Heart right ventricle (tissue), 16 donors: ENCODE measurements around the gene FREY1. TPM values are rescaled to one million over a fixed set of nuclear protein-coding genes. Genes with fewer than 3 reads are reported as not detected.

Experiments
- ATAC-seq, 8 donors: fragments of 200-7000 bp; cut with Tn5 transposase; one replicate each; pipeline ENCODE4 v1.9.1; 2020; ENCODE audit warnings: mild to moderate bottlenecking in 8 of 8, moderate library complexity in 8 of 8, moderate number of reproducible peaks in 1 of 8
- DNase-seq, 2 donors: peaks; one replicate each; pipeline ENCODE4 v3.0.0-alpha.2; 2020
- H3K27ac ChIP-seq, 10 donors: fragments of 200-600 bp; sonication (generic) in 2 of 10; one replicate each; pipeline versions ENCODE4 v1.5.0 to v1.8.0; 2020 to 2022; ENCODE audit warnings: mild to moderate bottlenecking in 3 of 10
- H3K27me3 ChIP-seq, 7 donors: fragments of 200-600 bp; one replicate each; pipeline ENCODE4 v1.8.0; 2021 to 2022; ENCODE audit warnings: mild to moderate bottlenecking in 2 of 7
- H3K36me3 ChIP-seq, 9 donors: fragments of 200-600 bp; sonication (generic) in 1 of 9; one replicate each; pipeline versions ENCODE4 v1.5.0 to v1.8.0; 2020 to 2022; ENCODE audit warnings: mild to moderate bottlenecking in 2 of 9
- H3K4me1 ChIP-seq, 9 donors: fragments of 200-600 bp; sonication (generic) in 1 of 9; one replicate each; pipeline versions ENCODE4 v1.5.0 to v1.8.0; 2020 to 2022; ENCODE audit warnings: mild to moderate bottlenecking in 4 of 9
- H3K4me3 ChIP-seq, 10 donors: fragments of 200-600 bp; sonication (generic) in 2 of 10; one replicate each; pipeline versions ENCODE4 v1.5.0 to v1.8.0; 2020 to 2022; ENCODE audit warnings: mild to moderate bottlenecking in 7 of 10, moderate library complexity in 2 of 10
- H3K9me3 ChIP-seq, 11 donors: fragments of 200-600 bp in 10 of 11; sonication (generic) in 2 of 11; one replicate each; pipeline versions ENCODE4 v1.5.0 to v1.8.0; 2013 to 2022; ENCODE audit warnings: mild to moderate bottlenecking in 2 of 11, control low read depth in 1 of 11, moderate library complexity in 1 of 11
- CTCF ChIP-seq, 9 donors: fragments of 200-600 bp; sonication (generic) in 2 of 9; IDR thresholded peaks; one replicate each; pipeline versions ENCODE4 v1.5.0 to v1.8.0; 2021 to 2022; ENCODE audit warnings: antibody characterized with exemption in 9 of 9, mild to moderate bottlenecking in 5 of 9, moderate library complexity in 1 of 9
- WGBS, 2 donors: extraction: QIAGEN DNeasy Blood & Tissue Kit; methylation state at CpG; one replicate each; pipeline ENCODE4 v1.1.7; 2013; ENCODE audit warnings: inconsistent platforms in 1 of 2; 5-methylcytosine and 5-hydroxymethylcytosine counted together
- intact Hi-C, 10 donors: fragments of 100-400 bp; cut with DNase I; formaldehyde crosslinking; loops; one replicate each; pipeline versions ENCODE4 v1.11.1 to v1.14.2; 2022
- polyA plus RNA-seq, 2 donors: library from polyadenylated mRNA; stranded (reverse); fragments of 200-250 nt; gene quantifications; one replicate each; pipeline ENCODE4 v1.2.3, GENCODE V29; 2013
- total RNA-seq, 10 donors: library from RNA; stranded (reverse); fragmentation: NEBNext Ultra II Directional in 3 of 10; extraction: Animal tissue kit (Norgen Biotek cat#: 25700) in 3 of 10; gene quantifications; one replicate each; pipeline versions ENCODE4 v1.2.1 to v1.2.4, GENCODE V29; 2021 to 2023
- donor health status: Arrhythmogenic right ventricular cardiomyopathy.
- donor health status: ischemic (EF 13 %, LVEDD 7.1; RV severe dilation, severe dysfunction).
- donor health status: healthy with polysubstance abuse.
- donor health status: DM: no; HTN: yes; CAD: no.
- donor health status: DM: no; HTN: no; CAD: no.
- donor health status: ischemic (EF 25% LVEDD 6.9; RV normal size, moderate dysfunction).
- donor health status: ischemic (EF 25% LVEDD 5.7; RV mildly dilated, moderate dysfunction).
- donor health status: healthy.
- donor health status: DM: yes; HTN: yes; CAD: no.
- donor health status: Ischemic cardiomyopathy.
- donor health status: ischemic (EF 35%, LVEDD 5.7; RV mildly dilated, moderate dysfunction).
- donor health status: nonischemic (EF 11% LVEDD 7.7; RV severe dilation, severe dysfunction).
- donor health status: DM: yes; HTN: yes; CAD: no.
- donor health status: PGD.
- donor health status: ischemic (EF 29% LVEDD 5.4; RV normal size, mild dysfunction).
- donor health status: nonischemic (EF 23%, LVEDD 6.1; RV moderate dilation, normal function).

Gene FREY1
- total and polyA plus RNA-seq, 12 donors, result 0.22 to 0.59 (median 0.39) TPM; not detected in 7

GRCh38 chr11:45897556-45897955 lies 9.5 kb downstream of the FREY1 start:
- WGBS, 2 donors, result 89 to 96% methylated on average over 6 of the region's 6 CpGs
- no peak for TF ChIP-seq CTCF (IDR thresholded peaks at IDR 0.05)
- intact Hi-C loops, result loop anchor here in 1 of 10 donors (10.0 kb wide), 1 partner anchor 53 kb away; the partner anchor contains the start of gene CRY2
- peaks cover 0 to 3% (median 0%) of the 10 kb centered on the region in 9 donors for H3K36me3 ChIP-seq
- H3K9me3 ChIP-seq, result no peaks in the 10 kb centered on the region
- peaks cover 10 to 31% (median 21%) of the 10 kb centered on the region in 9 donors for H3K4me1 ChIP-seq
- ATAC-seq (no peak), DNase-seq (no peak)
- H3K4me3 ChIP-seq, result no peak overlapping the region
- peaks cover 0 to 60% (median 0%) of the 10 kb centered on the region in 7 donors for H3K27me3 ChIP-seq
- H3K27ac ChIP-seq, result no peak overlapping the region

- no peak overlapping the region for H3K4me3 ChIP-seq
- ATAC-seq (no peak), DNase-seq (no peak)
- intact Hi-C loops, result loop anchor here in 1 of 10 donors (10.0 kb wide), 1 partner anchor 52 kb away; the partner anchor contains the start of gene CRY2
- peaks cover 0 to 58% (median 0%) of the 10 kb centered on the region in 7 donors for H3K27me3 ChIP-seq
- WGBS, 2 donors, result 18 to 31% methylated on average over 19 of the region's 19 CpGs
- H3K36me3 ChIP-seq, result no peaks in the 10 kb centered on the region
- TF ChIP-seq CTCF (IDR thresholded peaks at IDR 0.05), result no peak
- no peaks in the 10 kb centered on the region for H3K9me3 ChIP-seq
- H3K27ac ChIP-seq, result no peak overlapping the region
- peaks cover 10 to 30% (median 21%) of the 10 kb centered on the region in 9 donors for H3K4me1 ChIP-seq
These were observed 10.6 kb downstream of the FREY1 start for GRCh38 chr11:45896422-45896984.

- H3K27me3 ChIP-seq, result peaks cover 0 to 50% (median 0%) of the 10 kb centered on the region in 7 donors
- WGBS, 2 donors, result 93 to 94% methylated on average over 8 of the region's 8 CpGs
- H3K36me3 ChIP-seq, result no peaks in the 10 kb centered on the region
- intact Hi-C loops, result loop anchor here in 1 of 10 donors (10.0 kb wide), 1 partner anchor 51 kb away; the partner anchor contains the start of gene CRY2
- H3K27ac ChIP-seq, result no peak overlapping the region
- H3K4me1 ChIP-seq, result peaks cover 6 to 22% (median 14%) of the 10 kb centered on the region in 9 donors
- H3K9me3 ChIP-seq, result no peaks in the 10 kb centered on the region
- H3K4me3 ChIP-seq, result no peak overlapping the region
- no peak for ATAC-seq
- TF ChIP-seq CTCF (IDR thresholded peaks at IDR 0.05), result no peak
- no peak for DNase-seq
These were observed 11.4 kb downstream of the FREY1 start for GRCh38 chr11:45895553-45896259.

- H3K36me3 ChIP-seq, result no peaks in the 10 kb centered on the region
- H3K9me3 ChIP-seq, result no peaks in the 10 kb centered on the region
- no peak overlapping the region for H3K27ac ChIP-seq
- H3K4me3 ChIP-seq, result no peak overlapping the region
- no peak for ATAC-seq
- DNase-seq, result no peak
- H3K27me3 ChIP-seq, result peaks cover 0 to 40% (median 0%) of the 10 kb centered on the region in 7 donors
- TF ChIP-seq CTCF (IDR thresholded peaks at IDR 0.05), result no peak
- 85 to 89% methylated on average over 6 of the region's 6 CpGs for WGBS, 2 donors
- intact Hi-C loops, result loop anchor here in 1 of 10 donors (10.0 kb wide), 1 partner anchor 50 kb away; the partner anchor contains the start of gene CRY2
- peaks cover 5 to 17% (median 10%) of the 10 kb centered on the region in 9 donors for H3K4me1 ChIP-seq
These were observed 12.4 kb downstream of the FREY1 start for GRCh38 chr11:45894555-45895247.
